ENCODE measurements around the gene FANCI. TPM values are rescaled to one million over a fixed set of nuclear protein-coding genes. Genes with fewer than 3 reads are reported as not detected.

FANCI gene
- total RNA-seq, 1 experiment from 2014 or later: 112 TPM

DNA sequence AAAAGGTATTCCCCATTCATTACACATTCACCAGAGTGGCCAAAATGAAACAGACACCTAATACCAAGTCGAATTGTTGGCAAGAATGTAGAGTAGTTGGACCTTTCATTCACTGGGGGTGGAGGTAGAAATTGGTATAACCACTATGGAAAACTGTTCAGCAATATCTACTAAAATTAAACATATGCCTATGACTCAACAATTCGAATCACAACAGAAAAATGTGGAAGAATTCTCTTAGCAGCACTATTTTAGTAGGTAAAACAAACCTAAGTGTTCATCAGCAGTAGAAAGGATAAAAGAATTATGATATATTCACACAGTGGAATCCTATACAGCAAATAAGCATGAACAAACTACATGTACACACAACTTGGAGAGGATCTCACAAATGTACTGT is 60.2 kb downstream of the FANCI start:
- Histone ChIP-seq H2AFZ (ENCODE audit: low read depth, low read length, poor library complexity, severe bottlenecking) (no peak overlapping the region), H3K4me2 (ENCODE audit: low read length) (no peak overlapping the region), H3K9me2 (ENCODE audit: insufficient read depth) (no peaks in the 10 kb centered on the region), H3K27ac (ENCODE audit: low read depth, low read length) (no peak overlapping the region), H3K9me3 (ENCODE audit: control insufficient read depth in 1 of 2, insufficient read depth in 1 of 2, low read depth in 1 of 2, low read length in 2 of 2) (no peaks in the 10 kb centered on the region), H3K4me1 (ENCODE audit: control insufficient read depth in 1 of 2, insufficient read depth in 2 of 2, low read length in 2 of 2) (no peaks in the 10 kb centered on the region), H3K9ac (ENCODE audit: low read length) (no peak overlapping the region), H4K20me1 (ENCODE audit: insufficient read depth) (no peaks in the 10 kb centered on the region), H3K36me3 (ENCODE audit: control insufficient read depth in 1 of 2, insufficient read depth in 2 of 2, low read length in 2 of 2) (peaks cover 44 to 65% of the 10 kb centered on the region in 2 experiments), H3K79me2 (ENCODE audit: insufficient read depth, low read length) (no peaks in the 10 kb centered on the region), H3K27me3 (ENCODE audit: insufficient read depth, low read length) (no peaks in the 10 kb centered on the region), H3K4me3 (replicated peaks in 1 of 2; ENCODE audit: low read depth in 1 of 2, low read length in 2 of 2) (no peak overlapping the region)
- RAD21 ChIA-PET (ENCODE audit: low non-redundant PET in 1 of 2, low total read pairs in 2 of 2, uncharacterized antibody in 2 of 2, unreplicated experiment in 2 of 2): no interaction called here
- POLR2A ChIA-PET: no interaction called here
- no peak for DNase-seq (ENCODE audit: low read depth, low spot score)
- ATAC-seq: no peak
- CTCF ChIA-PET: no interaction called here
- BruUV-seq (replicated peaks): no TSS peak
- TF ChIP-seq POLR2A (IDR thresholded peaks at IDR 0.05; ENCODE audit: borderline replicate concordance, extremely low read depth, insufficient read depth, insufficient read length) (no peak), TCF7L2 (IDR thresholded peaks at IDR 0.05; ENCODE audit: borderline replicate concordance, extremely low read depth, insufficient read depth, insufficient read length) (no peak), EZH2 (IDR thresholded peaks at IDR 0.05) (no peak), CBX3 (IDR thresholded peaks at IDR 0.05; ENCODE audit: low read depth) (no peak)
- TF ChIP-seq, protein P1, sequence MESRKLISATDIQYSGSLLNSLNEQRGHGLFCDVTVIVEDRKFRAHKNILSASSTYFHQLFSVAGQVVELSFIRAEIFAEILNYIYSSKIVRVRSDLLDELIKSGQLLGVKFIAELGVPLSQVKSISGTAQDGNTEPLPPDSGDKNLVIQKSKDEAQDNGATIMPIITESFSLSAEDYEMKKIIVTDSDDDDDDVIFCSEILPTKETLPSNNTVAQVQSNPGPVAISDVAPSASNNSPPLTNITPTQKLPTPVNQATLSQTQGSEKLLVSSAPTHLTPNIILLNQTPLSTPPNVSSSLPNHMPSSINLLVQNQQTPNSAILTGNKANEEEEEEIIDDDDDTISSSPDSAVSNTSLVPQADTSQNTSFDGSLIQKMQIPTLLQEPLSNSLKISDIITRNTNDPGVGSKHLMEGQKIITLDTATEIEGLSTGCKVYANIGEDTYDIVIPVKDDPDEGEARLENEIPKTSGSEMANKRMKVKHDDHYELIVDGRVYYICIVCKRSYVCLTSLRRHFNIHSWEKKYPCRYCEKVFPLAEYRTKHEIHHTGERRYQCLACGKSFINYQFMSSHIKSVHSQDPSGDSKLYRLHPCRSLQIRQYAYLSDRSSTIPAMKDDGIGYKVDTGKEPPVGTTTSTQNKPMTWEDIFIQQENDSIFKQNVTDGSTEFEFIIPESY (IDR thresholded peaks at IDR 0.05; ENCODE audit: extremely low read depth, insufficient replicate concordance, low read length): no peak
- intact Hi-C loops (cut with micrococcal nuclease): no loop called here

DNA sequence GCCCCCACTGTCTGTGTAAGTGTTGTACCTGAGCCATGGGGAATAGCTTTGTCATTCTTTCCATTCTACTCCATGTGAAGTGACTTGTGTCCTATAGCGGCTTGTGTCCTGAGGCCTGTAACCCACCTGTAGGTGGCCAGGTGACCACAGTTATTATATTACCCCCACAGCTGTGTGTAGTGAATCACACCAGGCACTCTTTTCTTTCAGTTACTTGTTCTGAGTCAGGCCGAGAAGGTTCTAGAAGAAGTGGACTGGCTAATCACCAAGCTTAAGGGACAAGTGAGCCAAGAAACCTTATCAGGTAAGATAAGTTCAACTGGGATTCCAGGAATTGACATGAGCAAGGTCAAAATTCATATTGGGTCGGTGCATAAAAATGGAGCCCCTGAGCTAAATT is 61.6 kb downstream of the FANCI start:
- H3K9ac ChIP-seq (ENCODE audit: low read length): no peak overlapping the region
- no peak for TF ChIP-seq ZNF274 (IDR thresholded peaks at IDR 0.05; ENCODE audit: low read depth, low read length)
- TF ChIP-seq EGR1 (IDR thresholded peaks at IDR 0.05; ENCODE audit: low read depth): no peak
- TF ChIP-seq YY1 (IDR thresholded peaks at IDR 0.05; ENCODE audit: extremely low read depth, insufficient replicate concordance, low read depth, low read length): no peak
- TF ChIP-seq, protein P1 (IDR thresholded peaks at IDR 0.05; ENCODE audit: extremely low read depth, insufficient replicate concordance, low read length): no peak
- TF ChIP-seq, protein P2, sequence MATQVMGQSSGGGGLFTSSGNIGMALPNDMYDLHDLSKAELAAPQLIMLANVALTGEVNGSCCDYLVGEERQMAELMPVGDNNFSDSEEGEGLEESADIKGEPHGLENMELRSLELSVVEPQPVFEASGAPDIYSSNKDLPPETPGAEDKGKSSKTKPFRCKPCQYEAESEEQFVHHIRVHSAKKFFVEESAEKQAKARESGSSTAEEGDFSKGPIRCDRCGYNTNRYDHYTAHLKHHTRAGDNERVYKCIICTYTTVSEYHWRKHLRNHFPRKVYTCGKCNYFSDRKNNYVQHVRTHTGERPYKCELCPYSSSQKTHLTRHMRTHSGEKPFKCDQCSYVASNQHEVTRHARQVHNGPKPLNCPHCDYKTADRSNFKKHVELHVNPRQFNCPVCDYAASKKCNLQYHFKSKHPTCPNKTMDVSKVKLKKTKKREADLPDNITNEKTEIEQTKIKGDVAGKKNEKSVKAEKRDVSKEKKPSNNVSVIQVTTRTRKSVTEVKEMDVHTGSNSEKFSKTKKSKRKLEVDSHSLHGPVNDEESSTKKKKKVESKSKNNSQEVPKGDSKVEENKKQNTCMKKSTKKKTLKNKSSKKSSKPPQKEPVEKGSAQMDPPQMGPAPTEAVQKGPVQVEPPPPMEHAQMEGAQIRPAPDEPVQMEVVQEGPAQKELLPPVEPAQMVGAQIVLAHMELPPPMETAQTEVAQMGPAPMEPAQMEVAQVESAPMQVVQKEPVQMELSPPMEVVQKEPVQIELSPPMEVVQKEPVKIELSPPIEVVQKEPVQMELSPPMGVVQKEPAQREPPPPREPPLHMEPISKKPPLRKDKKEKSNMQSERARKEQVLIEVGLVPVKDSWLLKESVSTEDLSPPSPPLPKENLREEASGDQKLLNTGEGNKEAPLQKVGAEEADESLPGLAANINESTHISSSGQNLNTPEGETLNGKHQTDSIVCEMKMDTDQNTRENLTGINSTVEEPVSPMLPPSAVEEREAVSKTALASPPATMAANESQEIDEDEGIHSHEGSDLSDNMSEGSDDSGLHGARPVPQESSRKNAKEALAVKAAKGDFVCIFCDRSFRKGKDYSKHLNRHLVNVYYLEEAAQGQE (IDR thresholded peaks at IDR 0.05; ENCODE audit: low read depth): no peak
- TF ChIP-seq FOSL1 (IDR thresholded peaks at IDR 0.05; ENCODE audit: low read depth): no peak
- TF ChIP-seq SP1 (IDR thresholded peaks at IDR 0.05; ENCODE audit: low read depth): no peak
- no peak for TF ChIP-seq ZFX (IDR thresholded peaks at IDR 0.05)

More for the DNA sequence above, 61.6 kb downstream of the FANCI start:
- Histone ChIP-seq H3K9me3 (ENCODE audit: control insufficient read depth in 1 of 2, insufficient read depth in 1 of 2, low read depth in 1 of 2, low read length in 2 of 2) (no peaks in the 10 kb centered on the region), H3K36me3 (ENCODE audit: control insufficient read depth in 1 of 2, insufficient read depth in 2 of 2, low read length in 2 of 2) (peaks cover 44 to 64% of the 10 kb centered on the region in 2 experiments), H3K9me2 (ENCODE audit: insufficient read depth) (no peaks in the 10 kb centered on the region), H2AFZ (ENCODE audit: low read depth, low read length, poor library complexity, severe bottlenecking) (no peak overlapping the region), H3K27me3 (ENCODE audit: insufficient read depth, low read length) (no peaks in the 10 kb centered on the region), H3K4me1 (ENCODE audit: control insufficient read depth in 1 of 2, insufficient read depth in 2 of 2, low read length in 2 of 2) (no peaks in the 10 kb centered on the region), H3K79me2 (ENCODE audit: insufficient read depth, low read length) (no peaks in the 10 kb centered on the region), H3K4me3 (replicated peaks in 1 of 2; ENCODE audit: low read depth in 1 of 2, low read length in 2 of 2) (no peak overlapping the region), H4K20me1 (ENCODE audit: insufficient read depth) (no peaks in the 10 kb centered on the region), H3K4me2 (ENCODE audit: low read length) (no peak overlapping the region), H3K27ac (ENCODE audit: low read depth, low read length) (no peak overlapping the region)
- ChIA-PET CTCF (no interaction called here), POLR2A (interaction anchor here (0.6 kb wide), 1 partner anchor 9 kb away, joined by 3 read pairs; no protein-coding TSS in a partner anchor), RAD21 (ENCODE audit: low non-redundant PET in 1 of 2, low total read pairs in 2 of 2, uncharacterized antibody in 2 of 2, unreplicated experiment in 2 of 2) (no interaction called here)
- ATAC-seq (no peak), DNase-seq (ENCODE audit: low read depth, low spot score) (no peak)
- intact Hi-C loops (cut with micrococcal nuclease): no loop called here
- BruUV-seq (replicated peaks): no TSS peak
